Activated naive CD4-positive, alpha-beta T cell (primary cell): ENCODE data around the gene FUT8.
"Not testable (repeated sequence)": the region's sequence is repeated elsewhere in the genome, so short reads cannot be mapped to it uniquely, and the experiment has no call there.

Experiments
- DNase-seq, 4 experiments: peaks; one replicate each; lab custom pipeline; 2025; lab: John Stamatoyannopoulos, UW

Gene FUT8

DNA sequence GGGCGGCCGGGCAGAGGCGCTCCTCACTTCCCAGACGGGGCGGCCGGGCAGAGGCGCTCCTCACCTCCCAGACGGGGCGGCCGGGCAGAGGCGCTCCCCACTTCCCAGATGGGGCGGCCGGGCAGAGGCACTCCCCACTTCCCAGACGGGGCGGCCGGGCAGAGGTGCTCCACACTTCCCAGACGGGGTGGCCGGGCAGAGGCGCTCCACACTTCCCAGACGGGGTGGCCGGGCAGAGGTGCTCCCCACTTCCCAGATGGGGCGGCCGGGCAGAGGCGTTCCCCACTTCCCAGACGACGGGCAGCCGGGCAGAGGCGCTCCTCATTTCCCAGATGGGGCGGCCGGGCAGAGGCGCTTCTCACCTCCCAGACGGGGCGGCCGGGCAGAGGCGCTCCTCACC is 304.3 kb downstream of the FUT8 start:
- not testable (repeated sequence) for DNase-seq

- DNase-seq = not testable (repeated sequence)
Observed at GRCh38 chr14:65717384-65717915, 304.9 kb downstream of the FUT8 start.

DNA sequence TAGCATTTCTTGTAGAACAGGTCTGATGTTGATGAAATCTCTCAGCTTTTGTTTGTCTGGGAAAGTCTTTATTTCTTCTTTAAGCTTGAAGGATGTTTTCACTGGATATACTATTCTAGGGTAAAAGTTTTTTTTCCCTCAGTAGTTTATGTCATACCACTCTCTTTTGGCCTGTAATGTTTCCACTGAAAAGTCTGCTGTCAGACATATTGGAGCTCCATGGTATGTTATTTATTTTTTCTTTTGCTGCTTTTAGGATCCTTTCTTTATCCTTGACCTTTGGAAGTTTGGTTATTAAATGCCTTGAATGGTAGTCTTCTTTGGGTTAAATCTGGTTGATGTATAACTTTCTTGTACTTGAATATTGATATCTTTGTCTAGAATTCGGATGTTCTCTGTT is 306.1 kb downstream of the FUT8 start:
- DNase-seq = no peak

- no peak for DNase-seq
Observed at GRCh38 chr14:65720171-65720570, 307.6 kb downstream of the FUT8 start.

DNA sequence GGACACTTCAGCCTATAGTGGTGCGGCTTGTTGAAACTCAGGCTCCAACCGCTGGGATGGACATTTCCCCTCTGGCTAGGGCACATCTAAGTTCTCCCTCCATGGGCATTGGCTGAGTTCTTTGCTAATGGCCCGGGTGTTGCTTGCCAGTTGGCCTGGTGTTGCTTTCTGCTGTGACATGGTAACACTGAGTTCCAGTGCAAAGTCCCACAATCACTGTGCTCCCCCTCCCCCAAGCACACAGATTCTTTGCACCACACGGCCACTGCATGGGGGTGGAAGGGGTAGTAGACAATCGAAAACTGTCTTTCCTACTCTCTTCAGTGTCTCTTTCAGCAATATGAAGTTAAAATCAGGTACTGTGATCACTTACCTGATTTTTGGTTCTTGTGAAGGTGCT is 308.2 kb downstream of the FUT8 start:
- no peak for DNase-seq

- DNase-seq = no peak
Observed at GRCh38 chr14:65723348-65723747, 310.8 kb downstream of the FUT8 start.

DNA sequence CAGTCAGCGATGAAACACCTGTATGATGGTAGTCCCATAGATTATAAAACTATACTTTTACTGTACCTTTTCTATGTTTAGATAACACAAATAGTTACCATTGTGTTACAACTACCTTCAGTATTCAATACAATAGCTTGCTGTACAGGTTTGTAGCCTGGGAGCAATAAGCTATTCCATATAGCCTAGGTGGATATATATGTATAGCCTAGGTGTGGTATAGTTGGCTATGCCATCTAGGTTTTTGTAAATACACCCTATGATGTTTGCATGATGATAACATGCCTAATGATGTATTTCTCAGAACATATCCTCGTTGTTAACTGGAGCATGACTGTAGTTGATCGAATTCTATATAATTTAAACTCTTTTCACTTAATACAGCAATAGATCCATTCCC is 316.1 kb downstream of the FUT8 start:
- no peak for DNase-seq

DNA sequence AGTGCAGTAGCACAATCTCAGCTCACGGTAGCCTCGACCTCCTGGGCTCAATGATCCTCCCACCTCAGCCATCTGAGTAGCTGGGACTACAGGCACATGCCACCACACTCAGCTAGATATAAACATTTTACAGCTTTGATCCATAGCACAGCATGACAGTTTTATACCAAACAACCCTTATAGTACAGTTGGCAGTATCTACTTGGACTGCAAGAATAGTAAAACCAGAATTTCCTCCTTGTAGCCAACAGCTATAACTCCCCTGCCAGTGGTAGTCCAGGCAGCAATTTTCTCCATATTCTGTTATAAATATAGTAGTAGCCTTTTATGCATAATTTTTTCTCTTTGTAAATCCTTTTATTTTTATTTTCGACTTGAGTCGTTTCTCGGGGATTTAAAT is 317.0 kb downstream of the FUT8 start:
- no peak for DNase-seq

GRCh38 chr14:65731933-65732506 is 319.5 kb downstream of the FUT8 start:
- no peak for DNase-seq

DNA sequence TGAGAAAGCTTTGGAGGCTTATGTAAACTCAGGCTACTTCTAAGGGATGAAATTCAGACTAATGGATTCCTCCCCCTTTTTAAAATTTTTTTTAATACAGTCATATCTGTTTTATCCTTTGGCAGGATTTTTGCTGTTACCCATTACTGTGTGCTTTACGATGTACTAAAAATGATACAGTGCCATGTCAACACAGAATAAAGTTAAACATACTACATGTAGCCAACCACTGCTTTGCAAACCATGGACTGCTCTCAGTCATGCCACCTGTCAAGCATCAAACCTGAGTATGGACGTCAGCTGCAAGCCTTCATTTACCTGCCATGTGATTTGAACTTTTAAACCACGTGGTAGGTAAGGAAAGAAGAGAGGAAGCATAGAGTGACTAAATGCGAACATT is 325.8 kb downstream of the FUT8 start:
- no peak for DNase-seq

DNA sequence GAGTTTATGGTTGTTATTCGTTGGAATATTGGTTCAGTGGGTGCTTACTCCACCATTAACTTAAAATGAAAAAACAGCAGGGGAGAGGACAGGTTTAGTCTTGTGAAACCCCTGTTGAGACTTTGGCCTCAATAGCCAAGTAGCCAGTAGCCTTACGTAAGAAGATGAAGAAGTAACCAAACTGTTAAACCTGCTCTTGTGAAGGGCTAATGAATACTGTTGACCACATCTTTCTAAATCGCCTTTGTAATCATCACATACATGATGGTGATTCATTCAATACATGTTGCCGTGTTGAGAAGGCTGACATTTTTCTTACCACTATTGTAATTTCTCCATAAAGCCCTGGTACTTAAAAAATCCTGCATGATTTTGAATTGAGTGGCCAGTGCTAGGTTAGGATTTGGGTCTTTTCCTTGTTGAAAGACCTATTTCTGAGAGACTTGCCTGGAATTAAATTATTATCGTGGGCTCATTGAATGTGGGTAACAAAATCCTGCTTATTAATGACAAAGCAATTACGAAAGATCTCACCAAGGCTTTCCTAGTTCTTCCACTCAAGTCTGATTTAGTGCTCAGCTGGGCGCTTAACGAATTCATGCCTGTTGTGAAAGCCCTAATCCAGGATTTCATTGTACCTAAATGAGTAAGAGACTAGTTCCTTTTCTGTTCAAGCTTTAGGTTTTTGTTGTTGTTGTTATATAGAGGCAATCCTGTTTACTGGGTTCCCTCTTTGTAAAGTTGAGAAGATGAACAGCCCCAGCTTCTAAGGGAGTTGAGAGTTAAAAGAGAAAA is 333.1 kb downstream of the FUT8 start:
- no peak for DNase-seq

- DNase-seq = no peak
Observed at GRCh38 chr14:65748796-65749195, 336.3 kb downstream of the FUT8 start.

DNA sequence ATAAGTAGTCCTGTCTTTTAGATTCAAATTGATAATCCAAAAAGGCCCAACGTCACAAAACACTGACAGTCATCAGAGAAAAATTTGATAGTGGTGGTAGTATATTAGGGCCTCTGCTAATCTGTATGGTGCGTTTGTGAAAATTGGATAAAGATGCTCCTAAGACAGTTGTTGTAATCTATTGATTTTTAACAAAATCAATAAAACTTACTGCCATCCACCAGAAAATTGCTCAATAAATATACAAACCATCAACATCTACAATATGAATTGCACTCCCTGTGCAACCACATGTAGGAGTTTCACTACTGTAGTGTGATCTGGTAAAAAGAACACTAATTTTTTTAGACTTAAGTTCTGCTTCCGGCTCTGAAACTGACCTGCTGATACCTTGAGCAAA is 336.8 kb downstream of the FUT8 start:
- no peak for DNase-seq

GRCh38 chr14:65750906-65751305 is 338.4 kb downstream of the FUT8 start:
- DNase-seq = no peak

GRCh38 chr14:65751510-65751909 is 339.0 kb downstream of the FUT8 start:
- no peak for DNase-seq

DNA sequence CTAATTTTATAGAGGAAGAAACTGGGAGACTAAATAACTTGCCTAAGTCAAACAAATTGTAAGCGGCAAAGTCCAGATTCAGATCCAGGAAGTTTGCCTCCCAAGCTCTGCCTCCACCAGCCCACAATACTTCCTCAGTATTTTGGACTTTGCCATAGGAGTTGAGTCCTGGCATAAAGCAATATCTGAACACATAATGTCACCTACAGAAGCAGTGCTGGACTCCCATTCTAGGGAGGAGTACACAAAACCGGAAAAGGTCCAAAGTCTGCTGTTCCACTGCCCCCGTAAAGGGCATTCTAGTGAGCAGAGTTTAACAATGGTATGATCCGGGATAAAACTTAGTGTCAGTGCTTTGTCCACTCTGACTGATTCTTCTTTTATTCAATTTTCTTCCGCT is 340.5 kb downstream of the FUT8 start:
- DNase-seq = no peak

DNA sequence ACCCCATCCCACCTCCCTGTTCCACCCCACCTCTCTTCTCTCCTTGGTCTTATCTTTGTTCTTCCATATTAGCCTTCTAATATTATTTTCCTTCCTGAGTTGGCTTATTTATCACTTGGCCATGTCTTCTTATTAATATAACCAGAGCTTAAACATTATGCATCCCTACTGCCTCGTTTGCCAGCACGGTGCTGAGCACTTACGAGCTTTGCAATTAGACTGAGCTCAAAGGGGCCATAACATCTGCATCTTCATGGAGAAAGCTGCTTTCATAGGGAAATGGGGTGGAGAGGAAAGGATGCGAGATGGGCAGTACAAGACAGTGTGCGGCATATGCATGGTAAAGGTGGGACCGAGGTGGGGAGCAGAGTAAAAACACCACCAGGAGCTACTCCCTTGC is 342.8 kb downstream of the FUT8 start:
- DNase-seq = no peak

DNA sequence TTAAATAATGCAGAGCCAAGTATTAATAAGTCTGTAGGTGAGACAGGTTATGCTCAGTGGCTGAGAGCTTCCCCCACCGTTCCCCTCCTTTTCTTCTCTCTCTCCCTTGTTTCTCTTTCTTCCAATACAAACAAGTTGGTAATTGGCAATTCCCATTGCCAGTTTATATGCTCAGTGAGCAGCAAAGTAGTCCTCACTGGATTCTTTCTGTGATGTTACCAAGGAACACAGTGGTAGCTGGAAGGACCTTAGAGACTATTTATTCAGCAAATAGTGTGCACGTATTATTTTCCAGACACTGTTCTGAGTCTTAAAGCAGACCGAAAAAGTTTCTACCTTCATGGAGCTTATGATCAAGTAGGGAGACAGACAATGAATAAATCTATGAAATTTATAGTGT is 344.4 kb downstream of the FUT8 start:
- no peak for DNase-seq

DNA sequence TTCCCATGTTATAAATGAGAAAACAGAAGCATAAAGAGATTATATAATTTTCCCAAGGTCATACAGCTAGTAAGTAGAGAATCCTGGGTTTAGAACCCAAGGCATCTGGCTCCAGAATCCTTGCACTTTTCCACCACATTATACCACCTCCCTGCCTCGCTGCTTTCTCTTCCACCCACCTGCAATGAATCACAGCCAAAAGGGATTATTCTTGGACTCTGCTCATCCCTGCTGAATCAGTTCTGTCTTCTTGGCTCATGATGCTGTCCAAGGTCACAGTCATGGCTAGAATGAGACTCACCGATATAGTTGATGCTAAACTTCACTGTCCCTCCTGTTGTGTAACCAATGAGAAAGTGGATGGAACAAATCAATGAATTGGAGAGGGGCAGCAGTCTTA is 356.6 kb downstream of the FUT8 start:
- no peak for DNase-seq

- DNase-seq = no peak
Observed at GRCh38 chr14:65770681-65771080, 358.2 kb downstream of the FUT8 start.

GRCh38 chr14:65771271-65771670 is 358.7 kb downstream of the FUT8 start:
- DNase-seq = no peak

DNA sequence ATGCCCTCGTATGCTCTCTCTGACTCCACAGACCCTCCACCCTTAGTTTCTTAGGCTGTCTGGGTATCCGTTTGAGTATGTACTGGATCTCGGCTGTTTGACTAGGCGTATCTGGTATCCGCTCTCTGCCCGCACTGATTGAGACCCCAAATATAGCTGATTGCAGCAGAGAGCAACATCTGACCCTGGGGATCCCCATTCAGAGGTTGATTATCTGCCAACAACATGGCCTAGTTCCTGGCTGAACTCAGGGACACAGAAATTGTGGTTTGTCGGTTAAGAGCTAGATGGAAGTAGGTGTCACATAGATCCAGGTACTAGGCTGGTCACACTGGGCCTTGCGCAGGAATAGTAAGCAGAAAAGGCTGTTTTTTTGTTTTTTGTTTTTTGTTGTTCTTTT is 359.9 kb downstream of the FUT8 start:
- DNase-seq = no peak

DNA sequence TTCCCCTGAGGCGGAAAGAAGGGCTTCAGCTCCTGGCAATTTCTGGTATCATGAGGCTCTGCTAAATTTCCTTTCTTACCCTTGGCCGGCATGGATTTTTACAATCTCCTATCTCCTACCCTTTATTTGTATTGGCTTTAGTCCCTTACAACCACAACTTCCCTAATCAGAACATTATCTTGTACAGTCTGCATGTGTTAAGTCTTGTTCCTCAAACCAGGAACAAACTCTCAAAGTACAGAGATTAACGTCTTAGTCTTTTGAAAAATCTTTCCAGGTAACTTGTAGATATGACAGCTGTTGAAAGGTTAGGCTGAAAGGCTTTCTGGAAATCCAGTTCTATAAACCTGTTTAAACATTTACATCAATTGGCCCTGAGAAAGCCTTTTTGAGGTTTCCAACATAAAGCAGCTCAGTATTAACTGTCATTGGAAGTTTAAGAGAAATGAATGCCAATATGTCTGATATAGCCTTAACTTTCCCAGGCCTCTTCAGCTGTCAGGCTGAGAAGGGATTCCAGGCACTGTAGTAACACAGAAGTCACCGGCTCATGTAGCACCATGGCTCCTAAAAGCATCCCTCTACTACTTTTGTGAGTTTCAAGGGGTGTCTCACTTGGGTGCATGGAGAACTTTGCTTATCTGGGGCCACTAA is 360.5 kb downstream of the FUT8 start:
- no peak for DNase-seq
